COLO829 (cell line): ENCODE measurements around the gene CFDP1.
"Not testable (repeated sequence)": the region's sequence is repeated elsewhere in the genome, so short reads cannot be mapped to it uniquely, and the experiment has no call there.

Experiments
- DNase-seq: peaks from one replicate; pipeline ENCODE4 v3.0.0; 2012; ENCODE audit warnings: low spot score

The CFDP1 gene

GRCh38 chr16:75432828-75433731 is at the start of gene CFDP1:
Gene CFDP1, minus strand, starts transcription at chr16:75433503. Its CDS starts 151 bp downstream, at chr16:75433352.
- DNase-seq = peak; percentile 96

DNA sequence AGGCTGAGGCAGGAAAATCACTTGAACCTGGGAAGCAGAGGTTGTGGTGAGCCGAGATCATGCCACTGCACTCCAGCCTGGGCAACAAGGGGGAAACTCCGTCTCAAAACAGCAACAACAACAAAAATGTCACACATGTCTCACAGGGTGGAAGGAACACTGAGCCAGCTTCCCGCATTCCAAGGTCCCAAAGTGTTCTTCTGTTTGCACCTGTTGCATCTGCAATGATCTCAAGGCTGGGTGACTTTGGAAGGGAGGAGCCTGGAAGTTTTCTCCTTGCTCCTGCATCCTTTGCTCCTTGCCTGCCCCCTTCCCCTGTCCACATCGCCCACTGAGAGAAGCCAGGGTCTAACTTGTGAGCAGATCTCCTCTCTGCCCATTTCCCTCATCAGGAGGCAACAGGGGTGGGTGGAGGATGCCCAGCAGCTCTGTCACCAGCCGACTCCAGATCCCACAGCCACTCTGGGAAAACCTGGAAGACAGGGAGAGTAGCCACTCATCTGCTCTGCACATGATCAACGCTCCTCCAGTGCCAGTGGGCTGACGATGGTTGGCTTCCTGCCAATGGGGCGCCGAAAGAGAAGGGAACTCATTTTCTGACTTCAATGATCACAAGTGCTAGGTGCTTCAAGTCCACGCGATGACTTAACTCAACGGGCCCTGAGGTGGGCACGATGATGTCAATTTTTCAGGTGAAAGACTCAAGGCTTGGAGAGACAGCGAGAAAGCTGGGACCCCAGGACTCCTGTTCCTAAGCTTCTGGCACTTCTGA is 49.3 kb upstream of the CFDP1 start:
- DNase-seq = no peak

- DNase-seq = no peak
These were observed 48.2 kb upstream of the CFDP1 start for GRCh38 chr16:75481475-75481874.

GRCh38 chr16:75479421-75479990 is 46.2 kb upstream of the CFDP1 start:
- no peak for DNase-seq

DNA sequence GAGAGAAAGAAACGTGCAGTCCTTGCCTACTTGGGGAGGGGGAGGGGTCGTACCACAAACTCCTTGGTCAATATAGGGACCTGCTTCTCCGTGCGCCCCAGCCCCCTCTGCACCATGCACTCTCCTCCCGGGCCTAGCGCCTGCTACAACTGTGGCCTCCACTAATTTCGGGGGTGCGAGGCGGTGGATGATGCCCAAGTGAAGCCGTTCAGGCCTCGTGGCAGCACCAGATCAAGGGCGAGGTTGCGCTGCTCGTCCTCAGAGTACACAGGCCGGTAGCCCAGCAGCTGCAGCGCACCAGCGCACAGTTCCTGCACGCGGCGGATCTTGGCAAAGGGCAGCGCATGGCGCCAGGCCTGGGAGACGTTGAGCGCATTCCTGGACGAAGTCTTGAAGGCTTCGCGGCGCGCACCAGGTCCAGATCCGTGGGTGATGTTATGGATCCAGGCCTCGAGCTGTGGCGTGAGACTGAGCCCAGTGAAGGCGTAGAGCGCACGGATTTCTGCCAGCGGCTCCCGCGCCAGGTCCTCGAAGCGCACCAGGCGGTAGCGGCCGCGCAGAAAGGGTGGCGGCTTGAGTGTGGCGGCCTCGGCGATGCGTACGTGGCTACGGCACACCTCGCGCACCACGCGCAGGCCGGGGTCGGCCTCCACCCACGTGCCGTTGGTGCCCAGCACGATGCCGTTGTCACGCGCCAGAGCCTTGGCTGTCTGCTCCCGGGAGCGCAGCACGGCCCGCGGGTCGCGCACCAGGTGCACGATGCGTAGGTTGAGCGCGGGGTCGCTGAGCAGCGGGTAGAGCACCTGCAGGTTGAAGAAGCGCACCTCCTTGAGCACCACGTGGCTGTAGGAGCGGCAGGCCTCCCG is 45.4 kb upstream of the CFDP1 start:
- DNase-seq = no peak

GRCh38 chr16:75477680-75478473 is 44.6 kb upstream of the CFDP1 start:
- no peak for DNase-seq

DNA sequence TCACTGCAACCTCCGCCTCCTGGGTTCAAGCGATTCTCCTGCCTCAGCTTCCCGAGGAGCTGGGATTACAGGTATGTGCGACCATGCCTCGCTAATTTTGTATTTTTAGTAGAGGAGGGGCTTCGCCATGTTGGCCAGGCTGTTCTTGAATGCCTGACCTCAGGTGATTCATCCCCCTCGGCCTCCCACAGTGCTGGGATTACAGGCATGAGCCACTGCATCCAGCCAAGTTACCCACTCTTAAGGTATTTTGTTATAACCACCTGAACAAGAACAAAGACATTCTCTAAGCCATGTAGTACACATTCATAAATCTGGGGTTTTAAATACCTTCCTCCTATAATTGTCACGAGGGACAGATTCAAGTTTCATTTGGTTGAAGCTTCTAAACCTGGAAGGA is 43.5 kb upstream of the CFDP1 start:
- no peak for DNase-seq

GRCh38 chr16:75475420-75475847 is 42.1 kb upstream of the CFDP1 start:
- no peak for DNase-seq

DNA sequence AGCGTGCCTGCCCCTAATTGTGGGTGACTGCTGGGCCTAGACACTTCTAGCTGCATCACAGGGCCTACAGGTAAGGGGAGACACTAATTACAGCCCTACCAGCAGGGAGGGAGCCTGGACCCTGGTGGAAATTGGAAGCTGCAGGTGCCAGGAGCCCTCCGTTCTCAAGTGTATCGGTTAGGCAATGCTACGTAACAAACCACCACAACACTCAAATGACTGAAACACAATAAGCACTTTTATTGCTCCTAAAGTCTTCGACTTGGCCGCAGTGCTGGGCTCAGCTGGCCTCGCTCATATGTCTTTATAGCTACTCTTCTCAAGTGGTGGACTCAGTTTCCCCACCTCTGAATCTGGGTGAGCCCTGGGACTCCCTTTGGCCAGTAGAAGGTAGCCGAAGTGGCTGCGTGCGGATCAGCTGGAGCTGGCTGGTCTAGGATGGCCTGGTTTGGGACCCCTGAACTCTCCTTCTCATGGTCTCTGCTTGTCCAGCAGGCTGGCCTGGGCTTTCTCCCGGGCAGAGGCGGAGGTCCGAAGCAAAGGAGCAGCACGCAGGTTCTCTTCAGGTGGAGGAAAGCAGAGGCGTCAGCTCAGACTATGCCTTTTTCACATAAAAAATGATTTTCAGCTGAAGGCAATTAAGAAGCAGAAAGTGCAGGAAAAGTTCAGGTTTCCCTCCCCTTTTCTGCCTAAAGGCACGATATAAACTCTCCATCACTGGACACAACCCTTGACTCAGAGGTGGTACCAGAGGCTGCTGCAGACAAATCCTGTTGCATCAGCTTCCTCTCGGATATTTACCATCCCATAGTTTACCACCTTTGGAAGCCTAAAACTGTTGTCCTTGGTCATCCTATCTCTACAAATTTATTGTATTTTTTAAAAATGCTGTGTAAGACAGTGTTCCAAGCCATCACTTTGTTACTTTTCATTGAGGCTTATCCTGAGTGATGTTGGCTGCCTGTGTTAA is 39.9 kb upstream of the CFDP1 start:
- DNase-seq = no peak

DNA sequence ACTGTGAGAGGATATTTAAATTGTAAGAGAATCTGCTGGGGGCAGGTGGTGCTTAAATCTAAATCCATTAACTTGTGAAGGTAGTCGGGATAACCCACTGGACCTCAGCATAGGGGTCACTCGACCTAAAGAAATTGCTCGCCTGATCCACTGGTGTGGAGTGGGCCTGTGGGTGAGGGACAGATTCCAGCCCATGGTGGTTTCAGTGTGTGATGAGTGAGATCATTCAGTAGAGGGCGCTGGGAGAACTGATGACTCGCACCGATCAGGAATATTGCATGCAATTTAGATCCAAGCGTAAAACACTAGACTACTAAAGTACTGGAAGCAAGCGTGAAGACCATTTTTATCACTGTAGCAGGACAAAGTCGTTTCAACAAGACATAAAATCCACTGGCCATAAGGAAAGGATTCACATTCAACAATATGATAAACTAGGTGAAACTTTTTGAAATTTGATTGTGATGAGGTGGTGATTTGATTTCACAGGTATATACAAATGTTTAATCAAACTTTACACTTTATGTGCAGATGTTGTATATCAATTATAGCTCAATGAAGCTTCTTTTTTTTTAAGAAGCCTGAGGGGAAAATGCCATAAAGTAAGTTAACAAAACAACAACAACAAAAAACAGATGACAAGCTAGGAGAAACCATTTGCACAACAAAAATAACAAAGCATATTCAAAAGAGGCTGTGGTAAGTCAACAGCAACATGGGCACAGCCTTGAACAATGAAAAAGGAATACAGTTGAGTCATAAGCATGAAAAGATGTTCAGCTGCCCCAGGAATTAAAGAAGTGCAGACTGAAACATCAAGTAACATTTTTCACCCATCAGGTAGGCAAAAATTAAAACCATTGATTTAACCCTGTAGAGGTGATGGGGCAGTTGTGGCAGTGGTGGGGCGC is 38.7 kb upstream of the CFDP1 start:
- peak; percentile 63 for DNase-seq

GRCh38 chr16:75466760-75467159 is 33.5 kb upstream of the CFDP1 start:
- DNase-seq = no peak

DNA sequence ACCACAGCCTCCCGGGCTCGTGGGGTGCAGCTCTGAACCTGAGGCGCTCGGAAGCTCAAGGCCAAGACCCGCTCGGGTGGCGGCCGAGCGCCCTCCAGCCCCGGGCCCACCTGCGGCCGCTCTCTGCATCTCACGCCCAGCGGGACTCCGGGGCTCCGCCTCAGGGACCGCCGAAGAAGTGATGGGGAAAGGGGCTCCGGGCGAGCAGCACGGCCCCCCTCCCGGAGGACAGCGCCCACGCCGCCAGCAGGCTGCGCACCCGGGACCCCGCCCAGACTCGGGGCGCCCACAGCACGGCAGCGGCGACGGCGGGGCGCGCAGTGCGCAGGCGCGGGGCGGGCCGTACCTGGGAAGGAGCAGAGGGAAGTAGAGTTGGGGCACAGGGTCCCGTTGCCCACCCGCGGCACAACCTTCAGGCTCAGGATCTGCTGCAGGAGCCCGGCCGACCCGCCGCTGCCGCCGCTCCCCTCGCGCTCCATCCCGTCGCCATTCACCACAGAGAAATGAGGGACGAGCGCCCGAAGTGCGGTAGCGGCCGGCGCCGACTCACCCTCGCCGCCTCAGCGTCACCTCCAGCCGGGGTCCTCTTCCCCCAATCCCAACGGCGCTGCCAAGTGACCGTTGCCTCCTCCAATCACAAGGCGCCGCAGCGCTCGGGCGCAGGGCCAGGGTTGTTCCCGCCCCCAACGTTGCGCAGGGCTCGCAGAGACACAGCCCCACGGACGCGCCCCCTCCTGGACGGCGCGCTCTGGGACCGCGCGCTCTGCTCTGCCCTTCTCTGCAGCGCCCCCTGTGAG is 31.0 kb upstream of the CFDP1 start, which contains the start of gene TMEM170A:
TMEM170A (minus strand) TSS at position 568 of the 797 bp plus-strand sequence; CDS start at position 479, 89 bp downstream.
- peak; percentile 75 for DNase-seq

GRCh38 chr16:75463389-75464121 is 30.3 kb upstream of the CFDP1 start:
- not testable (repeated sequence) for DNase-seq

GRCh38 chr16:75462806-75463205 is 29.5 kb upstream of the CFDP1 start:
- no peak for DNase-seq

- no peak for DNase-seq
These were observed 28.3 kb upstream of the CFDP1 start for GRCh38 chr16:75461575-75461974.

DNA sequence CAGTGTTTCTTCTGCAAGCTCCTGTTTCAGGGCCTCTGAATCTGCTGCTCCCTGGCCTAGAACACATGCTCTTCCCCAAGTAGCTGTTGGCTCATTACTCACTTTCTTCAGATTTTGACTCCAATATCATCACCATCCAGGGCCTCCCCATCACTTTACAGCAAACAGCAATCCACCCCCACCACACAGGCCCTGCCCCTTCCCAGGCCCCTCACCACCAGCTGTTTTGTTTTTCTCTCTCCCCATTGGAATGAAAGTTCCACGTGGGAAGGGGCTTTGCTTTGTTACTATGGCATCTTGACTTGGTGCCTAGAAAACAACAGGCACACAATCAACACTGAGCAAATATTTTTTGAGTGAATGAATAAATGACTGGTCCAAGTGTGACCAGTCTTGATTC is 27.1 kb upstream of the CFDP1 start:
- no peak for DNase-seq

GRCh38 chr16:75459691-75460090 is 26.4 kb upstream of the CFDP1 start:
- no peak for DNase-seq
